GM18873 (cell line): ENCODE results near the gene FAM161B.
A peak's percentile ranks its signal among the peaks of the same experiment; 100 is the strongest.
"Not testable (repeated sequence)": the region's sequence is repeated elsewhere in the genome, so short reads cannot be mapped to it uniquely, and the experiment has no call there.

Experiments
- ATAC-seq: cut with Tn5 transposase; IDR thresholded peaks from one replicate; pipeline ENCODE4 v1.9.1; 2021; ENCODE audit warnings: mild to moderate bottlenecking, moderate library complexity, moderate number of reproducible peaks; ENCODE audit not compliant: unreplicated experiment, low FRiP score

FAM161B gene, protein sequence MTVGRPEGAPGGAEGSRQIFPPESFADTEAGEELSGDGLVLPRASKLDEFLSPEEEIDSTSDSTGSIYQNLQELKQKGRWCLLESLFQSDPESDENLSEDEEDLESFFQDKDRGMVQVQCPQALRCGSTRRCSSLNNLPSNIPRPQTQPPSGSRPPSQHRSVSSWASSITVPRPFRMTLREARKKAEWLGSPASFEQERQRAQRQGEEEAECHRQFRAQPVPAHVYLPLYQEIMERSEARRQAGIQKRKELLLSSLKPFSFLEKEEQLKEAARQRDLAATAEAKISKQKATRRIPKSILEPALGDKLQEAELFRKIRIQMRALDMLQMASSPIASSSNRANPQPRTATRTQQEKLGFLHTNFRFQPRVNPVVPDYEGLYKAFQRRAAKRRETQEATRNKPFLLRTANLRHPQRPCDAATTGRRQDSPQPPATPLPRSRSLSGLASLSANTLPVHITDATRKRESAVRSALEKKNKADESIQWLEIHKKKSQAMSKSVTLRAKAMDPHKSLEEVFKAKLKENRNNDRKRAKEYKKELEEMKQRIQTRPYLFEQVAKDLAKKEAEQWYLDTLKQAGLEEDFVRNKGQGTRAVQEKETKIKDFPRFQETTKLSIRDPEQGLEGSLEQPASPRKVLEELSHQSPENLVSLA

DNA sequence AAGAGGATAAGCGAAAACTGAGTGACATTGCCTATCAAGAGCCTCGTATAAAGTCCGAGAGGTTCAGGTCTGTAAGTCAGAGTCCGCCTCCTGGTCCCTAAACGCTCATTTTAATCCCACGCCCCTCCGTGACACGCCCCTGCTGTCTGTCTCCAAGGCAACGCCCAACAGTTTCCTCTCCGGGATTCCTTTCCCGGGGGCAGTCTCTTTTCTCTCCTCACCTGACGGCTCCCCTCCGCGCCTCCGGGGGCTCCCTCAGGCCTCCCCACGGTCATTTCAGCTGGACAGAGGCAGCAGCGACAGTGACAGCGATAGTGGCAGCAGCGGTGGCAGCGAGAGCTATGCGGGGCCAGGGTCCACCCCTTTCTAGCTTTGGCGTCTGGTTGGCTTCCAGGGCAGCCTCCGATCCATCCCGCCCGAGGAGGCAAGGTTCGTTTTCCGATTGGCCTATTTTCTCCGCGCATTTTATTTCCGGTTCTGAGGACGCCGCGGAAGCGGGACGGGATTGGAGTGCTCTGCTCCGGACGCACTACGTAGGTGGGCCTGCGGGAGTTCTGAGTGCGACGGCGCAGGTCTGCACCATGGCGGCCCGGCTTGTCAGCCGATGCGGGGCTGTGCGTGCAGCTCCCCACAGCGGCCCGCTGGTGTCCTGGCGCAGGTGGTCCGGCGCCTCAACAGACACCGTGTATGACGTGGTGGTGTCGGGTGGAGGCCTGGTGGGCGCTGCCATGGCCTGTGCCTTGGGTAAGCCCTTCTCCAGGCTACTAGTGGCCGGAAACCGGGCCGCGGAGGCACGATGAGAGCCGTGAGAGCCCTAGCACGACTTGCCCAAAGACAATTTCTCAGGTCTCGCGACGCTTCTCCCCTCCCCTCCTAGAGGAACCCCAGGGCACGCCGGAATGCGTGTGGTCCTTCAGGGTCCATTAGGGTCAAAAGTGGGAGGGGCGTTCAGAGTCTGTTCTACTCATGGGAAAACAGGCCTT is at the start of gene FAM161B, which contains the start of gene COQ6:
TSS of gene FAM161B (minus strand) at position 343 of the 983 bp plus-strand sequence. CDS start at position 275, 68 bp downstream.
TSS of gene COQ6 (plus strand) at position 551 of the 983 bp plus-strand sequence. CDS start at position 582, 31 bp downstream.
- ATAC-seq: peak; percentile 77

DNA sequence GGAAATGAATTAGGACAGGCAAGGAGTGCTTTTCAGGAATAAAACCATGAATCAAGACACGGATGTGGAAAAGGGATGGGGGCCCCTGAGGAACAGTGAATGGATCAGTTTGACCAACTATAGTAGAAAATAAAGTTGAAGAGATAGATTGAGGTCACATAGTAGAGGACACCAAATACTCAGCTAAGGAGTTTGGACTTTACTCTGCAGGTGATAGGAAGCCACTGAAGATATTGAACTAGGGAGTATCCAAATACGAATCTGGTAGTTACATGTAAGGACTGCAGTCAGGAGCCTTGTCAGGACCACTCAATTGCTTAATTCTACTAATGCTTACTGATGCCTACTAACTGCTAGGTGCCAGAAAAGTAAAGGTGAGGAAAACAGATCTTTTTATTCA is 48.8 kb upstream of the FAM161B start:
- ATAC-seq: no peak

DNA sequence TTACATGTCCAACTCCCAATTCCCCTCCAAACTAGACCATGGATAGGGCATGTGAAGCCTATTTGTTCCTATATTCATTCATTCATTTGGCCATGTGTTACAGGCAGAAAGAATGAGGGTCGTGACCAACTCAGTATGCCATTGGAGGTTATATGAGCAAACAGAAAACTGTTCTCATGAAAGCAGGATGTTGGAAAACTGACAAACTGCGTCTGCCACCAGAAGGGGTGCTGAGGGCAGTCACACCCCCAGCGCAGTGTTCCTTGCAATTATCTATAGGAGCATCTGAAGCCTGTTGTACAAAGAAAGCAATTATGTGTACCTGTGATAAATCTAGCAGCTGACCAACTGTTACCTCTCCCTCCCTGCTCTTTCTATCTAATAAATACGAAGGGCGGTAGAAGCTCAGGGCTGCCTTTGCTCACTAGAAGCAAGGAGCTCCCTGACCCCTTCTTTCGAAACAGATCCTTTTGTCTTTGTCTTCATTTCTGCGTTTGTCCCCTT is 48.1 kb upstream of the FAM161B start:
- no peak for ATAC-seq

DNA sequence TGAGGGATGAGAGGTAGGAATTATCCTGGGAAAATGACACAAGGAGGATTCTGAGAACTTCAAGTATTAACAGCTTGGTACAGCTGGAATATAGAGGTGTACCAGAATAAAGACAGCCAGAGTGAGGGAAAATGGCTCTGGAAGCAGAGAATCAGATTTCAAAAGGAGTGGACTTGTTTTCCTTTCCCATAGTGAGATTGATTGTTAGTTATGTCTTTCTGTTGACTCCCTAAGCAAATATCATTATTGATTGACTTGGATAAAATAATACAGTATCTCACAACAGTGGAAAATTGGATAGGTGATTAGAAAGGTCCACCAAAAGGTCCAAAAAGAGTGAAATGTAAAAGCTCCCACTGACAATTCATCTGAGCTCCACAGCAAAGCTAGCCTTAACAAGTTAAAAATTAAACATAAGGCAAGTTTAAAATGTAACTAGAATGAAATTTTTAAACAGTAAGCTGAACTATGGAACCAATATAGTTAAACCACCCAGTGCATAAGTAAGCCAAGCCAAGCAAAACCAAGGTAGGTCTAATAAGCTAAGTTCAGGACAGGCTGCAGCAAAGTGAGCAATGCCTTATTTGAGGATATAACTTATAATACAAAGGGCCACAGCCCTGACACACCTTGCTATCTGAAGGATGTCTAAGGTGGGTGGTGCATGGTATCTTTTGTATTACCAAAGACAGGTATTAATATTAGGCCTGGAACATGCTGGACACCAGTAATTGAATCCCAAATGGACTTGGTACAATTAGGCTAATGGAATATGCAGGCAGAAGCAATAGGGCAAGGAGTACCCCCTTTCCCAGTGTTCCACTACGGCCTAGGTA is 47.4 kb upstream of the FAM161B start:
- ATAC-seq: no peak

DNA sequence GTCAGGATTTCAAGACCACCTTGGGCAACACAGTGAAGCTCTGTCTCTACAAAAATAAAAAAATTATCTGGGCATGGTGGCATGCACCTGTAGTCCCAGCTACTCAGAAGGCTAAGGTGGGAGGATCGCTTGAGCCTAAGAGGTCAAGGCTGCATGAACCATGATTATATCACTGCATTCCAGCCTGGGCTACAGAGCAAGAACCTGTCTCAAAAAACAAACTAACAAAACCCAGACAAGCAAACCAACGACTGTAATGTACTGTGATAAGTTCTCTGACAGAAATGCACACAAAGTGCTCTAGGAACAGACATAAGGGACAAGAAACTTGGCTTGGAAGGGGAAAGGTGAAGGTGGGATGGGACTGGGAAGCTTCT is 46.8 kb upstream of the FAM161B start:
- no peak for ATAC-seq

DNA sequence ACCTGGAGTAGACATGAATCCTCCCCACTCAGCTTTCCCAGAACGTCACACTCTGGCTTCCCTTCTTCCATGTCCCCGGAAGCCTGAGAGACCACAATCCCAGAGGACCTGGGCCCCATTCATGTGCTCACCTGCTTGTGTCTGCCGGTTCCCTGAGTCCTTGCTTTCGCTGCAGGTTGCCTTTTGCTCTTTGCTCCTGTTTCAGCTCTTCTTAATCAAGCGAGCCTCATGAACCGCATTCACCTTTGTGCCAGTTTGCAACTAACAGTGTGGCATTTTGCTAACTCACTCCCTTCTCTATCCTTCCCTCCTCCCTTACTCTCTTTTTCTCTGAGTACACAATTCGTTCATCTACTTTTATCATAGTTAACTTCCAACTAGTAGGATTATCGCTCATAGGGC is 46.1 kb upstream of the FAM161B start:
- no peak for ATAC-seq

DNA sequence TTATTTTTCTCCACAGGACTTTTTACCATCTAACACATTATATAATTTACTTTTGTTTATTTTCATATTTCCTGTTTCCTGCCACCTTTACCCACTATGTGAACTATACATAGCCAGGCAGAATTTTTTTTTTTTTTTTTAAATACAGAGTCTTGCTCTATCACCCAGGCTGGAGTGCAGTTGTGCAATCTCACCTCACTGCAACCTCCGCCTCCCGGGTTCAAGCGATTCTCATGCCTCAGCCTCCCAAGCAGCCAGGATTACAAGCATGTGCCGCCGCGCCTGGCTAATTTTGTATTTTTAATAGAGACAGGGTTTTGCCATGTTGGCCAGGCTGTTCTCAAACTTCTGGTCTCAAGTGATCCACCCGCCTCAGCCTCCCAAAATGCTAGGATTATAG is 45.0 kb upstream of the FAM161B start:
- not testable (repeated sequence) for ATAC-seq

DNA sequence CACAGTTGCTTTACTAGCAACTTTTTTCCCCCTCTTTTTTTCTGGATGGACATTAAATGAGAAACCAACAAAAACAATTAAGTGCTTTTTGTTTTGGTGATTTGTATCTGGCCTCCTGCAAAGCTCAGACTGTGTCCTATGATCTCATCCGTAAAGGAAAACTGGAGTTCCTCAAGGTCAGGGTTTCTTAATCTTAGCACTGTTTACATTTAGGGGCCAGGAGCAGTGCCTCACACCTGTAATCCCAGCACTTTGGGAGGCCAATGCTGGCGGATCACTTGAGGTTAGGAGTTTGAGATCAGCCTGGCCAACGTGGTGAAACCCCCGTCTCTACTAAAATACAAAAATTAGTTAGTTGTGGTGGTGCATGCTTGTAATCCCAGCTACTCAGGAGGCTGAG is 41.2 kb upstream of the FAM161B start:
- no peak for ATAC-seq

DNA sequence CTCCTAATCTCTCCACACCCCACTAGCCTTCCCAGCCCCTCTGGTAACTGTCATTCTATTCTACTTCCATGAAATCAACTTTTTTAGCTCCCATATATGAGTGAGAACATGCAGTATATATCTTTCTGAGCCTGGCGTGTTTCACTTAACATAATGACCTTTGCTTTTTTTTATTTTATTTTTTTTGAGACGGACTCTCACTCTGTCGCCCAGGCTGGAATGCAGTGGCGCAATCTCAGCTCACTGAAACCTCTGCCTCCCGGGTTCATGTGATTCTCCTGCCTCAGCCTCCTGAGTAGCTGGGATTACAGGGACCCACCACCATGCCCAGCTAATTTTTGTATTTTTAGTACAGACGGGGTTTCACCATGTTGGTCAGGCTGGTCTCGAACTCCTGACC is 38.8 kb upstream of the FAM161B start:
- ATAC-seq: not testable (repeated sequence)

DNA sequence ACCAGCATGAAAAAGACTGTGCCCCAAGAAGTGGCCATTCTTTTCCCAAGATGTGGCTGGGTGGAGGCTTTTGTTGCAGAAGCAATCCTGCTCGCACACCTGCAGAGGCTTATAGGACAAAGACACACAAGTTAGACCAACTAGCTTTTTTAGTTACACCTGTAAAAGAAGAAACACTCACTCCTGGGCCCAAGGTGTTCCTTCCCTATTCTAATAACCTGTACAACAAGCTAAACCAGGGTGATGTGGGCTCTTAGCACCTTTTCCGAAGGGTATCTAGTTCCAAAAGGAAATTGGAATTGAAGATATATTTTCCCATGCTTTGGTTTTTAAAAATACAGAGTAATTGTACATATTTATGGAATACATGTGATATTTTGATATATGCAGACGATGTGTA is 38.2 kb upstream of the FAM161B start:
- no peak for ATAC-seq

DNA sequence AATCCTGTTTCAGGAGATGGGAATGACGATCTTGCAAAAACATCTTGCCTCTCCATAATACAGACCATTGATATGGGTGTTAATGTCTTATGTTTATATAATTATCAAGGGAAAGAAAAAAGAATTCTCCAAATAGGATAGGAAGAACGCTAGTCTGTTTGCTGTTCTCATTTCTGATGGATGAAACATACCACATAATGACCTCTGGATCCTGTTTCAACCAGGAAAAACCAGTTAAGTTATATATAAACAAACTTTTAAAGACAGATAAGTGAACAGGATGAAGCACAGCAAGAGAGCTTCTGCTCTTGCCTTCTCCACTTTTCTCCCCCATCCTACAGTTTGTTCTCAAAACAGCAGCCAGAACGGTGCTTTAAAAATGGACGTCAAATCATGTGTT is 28.0 kb upstream of the FAM161B start:
- no peak for ATAC-seq

DNA sequence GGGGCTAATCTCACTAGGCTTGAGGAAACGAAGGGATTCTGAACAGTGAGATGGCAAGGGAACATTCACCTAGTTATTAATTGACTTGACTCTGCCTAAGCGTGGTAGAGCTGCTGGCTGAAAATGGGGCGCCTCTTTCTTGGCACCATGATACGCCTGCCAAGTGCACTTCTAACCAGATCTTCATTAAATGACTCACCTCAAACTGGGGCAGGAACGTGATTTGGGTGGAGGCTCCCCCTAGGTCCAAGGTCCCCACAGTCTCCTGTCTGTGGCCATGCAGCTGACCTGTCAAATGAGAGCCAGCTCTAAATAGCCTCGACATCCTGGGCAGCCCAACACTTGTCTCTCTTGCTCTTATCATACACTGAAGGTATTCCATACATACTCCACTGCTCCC is 26.2 kb upstream of the FAM161B start:
- no peak for ATAC-seq

DNA sequence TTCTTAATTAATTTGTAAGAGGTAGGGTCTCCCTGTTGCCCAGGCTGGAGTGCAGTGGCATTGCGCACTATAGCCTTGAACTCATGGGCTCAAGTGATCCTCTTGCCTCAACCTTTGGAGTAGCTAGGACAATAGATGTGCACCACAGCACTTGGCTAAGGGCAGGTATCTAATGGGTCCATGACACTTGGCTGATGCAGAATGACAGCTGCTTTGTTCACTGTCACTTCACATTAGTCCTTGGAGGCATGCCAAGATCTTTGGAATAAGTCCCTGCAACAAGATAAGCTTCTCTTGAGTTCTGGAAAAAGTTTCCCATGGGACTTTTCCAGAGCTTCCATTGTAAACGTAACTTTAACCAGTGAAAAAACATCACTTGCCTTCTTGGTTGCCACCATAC is 23.6 kb upstream of the FAM161B start:
- no peak for ATAC-seq

DNA sequence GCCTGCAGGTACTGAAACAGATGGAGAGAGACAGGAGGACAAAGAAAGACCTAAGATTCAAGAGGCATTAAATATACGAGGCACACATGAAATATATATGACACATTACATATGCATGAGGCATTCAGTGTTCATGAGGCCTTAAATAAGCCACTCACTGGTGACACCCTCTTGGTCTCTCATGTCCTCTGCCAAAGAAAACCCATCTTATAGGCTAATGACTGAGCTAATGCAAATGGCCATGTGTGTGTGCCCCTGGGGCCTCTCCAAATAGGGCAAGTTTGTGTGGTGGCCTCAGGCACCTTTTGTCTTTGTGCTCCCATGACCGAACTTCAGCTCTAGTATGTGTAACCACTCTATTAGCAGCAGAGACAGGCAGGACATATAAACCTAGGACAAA is 19.0 kb upstream of the FAM161B start:
- ATAC-seq: no peak

DNA sequence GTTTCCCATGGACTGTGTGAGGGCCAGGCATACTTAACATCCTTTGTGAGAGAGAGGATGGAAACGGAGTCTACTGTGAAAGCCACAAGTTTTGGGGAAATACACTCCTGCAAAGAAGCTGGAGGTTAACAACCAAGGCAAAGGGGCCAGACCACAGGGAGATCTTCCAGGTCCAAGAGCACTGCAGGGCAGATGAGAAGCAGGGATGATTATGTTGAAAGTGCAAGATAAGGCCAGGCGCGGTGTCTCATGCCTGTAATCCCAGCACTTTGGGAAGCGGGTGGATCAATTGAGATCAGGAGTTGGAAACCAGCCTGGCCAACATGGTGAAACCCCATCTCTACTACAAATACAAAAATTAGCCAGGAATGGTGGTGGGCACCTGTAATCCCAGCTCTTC is 15.3 kb upstream of the FAM161B start:
- ATAC-seq: no peak

DNA sequence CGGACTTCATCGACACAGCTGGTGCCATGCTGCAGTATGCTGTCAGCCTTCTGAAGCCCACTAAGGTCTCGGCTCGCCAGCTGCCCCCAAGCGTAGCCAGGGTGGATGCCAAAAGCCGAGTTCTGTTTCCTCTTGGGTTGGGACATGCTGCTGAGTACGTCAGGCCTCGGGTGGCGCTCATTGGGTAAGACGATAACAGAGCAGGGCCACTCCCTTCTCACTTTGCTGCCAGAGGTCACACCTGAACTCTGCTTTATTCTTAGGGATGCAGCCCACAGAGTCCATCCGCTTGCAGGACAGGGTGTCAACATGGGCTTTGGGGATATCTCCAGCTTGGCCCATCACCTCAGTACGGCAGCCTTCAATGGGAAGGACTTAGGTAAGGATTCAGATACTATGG is 11.3 kb upstream of the FAM161B start:
- no peak for ATAC-seq

DNA sequence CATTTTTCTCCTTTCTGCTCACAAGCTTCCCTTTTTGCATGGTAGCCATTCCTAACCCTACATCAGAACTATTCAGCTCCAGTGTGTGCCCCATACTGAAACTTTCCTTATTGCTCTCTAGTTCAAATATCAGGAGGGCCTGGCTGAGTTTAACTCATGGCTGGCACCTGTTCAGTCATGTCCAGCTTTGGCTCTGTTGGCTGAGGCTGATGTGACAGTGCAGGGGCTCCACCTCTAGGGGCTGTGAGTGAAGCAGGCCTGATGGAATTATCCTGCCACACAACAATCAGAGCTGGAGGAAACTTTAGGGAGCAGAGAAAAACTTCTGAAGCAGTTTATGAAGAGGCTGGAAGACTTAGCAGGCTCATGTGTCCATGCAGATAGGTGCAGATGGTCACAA is 8.7 kb upstream of the FAM161B start:
- ATAC-seq: no peak

DNA sequence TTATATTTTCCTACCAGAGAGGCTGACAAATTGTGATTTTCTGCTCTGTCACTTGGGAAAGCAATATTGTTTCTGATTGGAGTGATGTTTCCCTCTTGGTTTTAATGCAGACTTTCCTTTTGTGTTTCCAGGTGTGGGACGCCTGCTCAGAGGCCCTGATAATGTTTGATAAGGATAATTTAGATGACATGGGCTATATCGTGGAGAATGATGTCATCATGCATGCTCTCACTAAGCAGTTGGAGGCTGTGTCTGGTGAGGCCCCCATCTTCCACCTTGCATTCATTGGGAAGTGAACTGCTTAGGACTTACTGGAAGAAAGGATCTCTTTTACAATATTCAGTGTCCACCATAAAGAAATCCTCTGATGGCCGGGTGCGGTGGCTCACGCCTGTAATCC is 5.8 kb upstream of the FAM161B start:
- no peak for ATAC-seq

DNA sequence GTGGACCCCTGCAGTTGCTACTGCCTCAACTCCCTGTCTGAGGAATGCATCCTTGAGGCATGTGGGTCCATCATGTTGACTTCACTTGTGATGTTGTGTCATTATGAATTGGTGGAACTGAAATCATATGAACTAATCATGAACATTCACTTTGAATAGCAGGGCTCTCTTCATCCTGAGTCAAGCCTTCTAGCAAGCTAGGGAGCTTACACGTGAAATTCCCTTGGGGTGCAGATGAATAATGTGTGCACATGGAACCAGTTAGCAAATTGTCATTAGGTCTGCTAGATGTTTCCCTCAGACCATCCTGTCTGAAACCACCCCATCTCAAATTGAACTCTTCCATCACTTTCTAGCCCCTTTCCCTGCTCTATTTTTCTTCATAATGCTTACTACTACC is 3.8 kb upstream of the FAM161B start:
- no peak for ATAC-seq

DNA sequence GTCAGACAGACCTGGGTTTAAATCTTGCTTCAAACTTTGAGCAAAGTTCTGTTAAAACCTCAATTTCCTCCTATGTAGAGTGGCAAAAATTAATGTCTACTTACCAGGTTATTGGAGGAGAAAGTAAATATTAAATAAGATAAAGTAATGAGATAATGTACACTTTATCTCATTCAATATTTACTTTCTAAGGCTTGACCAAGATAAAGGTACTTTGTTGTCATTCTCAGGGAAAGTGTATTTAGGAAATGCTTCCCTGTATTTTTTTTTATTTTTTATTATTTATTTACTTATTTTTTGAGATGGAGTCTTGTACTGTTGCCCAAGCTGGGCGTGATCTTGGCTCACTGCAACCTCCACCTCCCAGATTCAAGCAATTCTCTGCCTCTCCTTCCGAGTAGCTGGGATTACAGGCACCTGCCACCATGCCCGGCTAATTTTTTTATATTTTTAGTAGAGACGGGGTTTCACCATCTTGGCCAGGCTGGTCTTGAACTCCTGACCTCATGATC is 4.7 kb downstream of the FAM161B start:
- ATAC-seq: no peak
